Tibial nerve (tissue), 4 donors: ENCODE results near the gene EXOSC3. TPM values are rescaled to one million over a fixed set of nuclear protein-coding genes. Genes with fewer than 3 reads are reported as not detected.
"Not testable (repeated sequence)": the region's sequence is repeated elsewhere in the genome, so short reads cannot be mapped to it uniquely, and the experiment has no call there.

ENCODE experiments used
- DNase-seq, 2 donors: peaks; one replicate each; pipeline ENCODE4 v3.0.0-alpha.2; 2019; ENCODE audit warnings: low spot score in 2 of 2
- H3K27ac ChIP-seq, 4 donors: fragments of 200-600 bp; sonication (generic) in 3 of 4; one replicate each; pipeline ENCODE4 v1.5.1; 2017 to 2019; ENCODE audit warnings: mild to moderate bottlenecking in 1 of 4
- H3K27me3 ChIP-seq, 2 donors: fragments of 200-600 bp; sonication (generic) in 1 of 2; one replicate each; pipeline versions ENCODE4 v1.5.1 to v1.6.0; 2017 to 2019
- H3K36me3 ChIP-seq, 3 donors: fragments of 200-600 bp; sonication (generic); one replicate each; pipeline ENCODE4 v1.5.1; 2018 to 2019
- H3K4me1 ChIP-seq, 4 donors: fragments of 200-600 bp; sonication (generic) in 3 of 4; one replicate each; pipeline ENCODE4 v1.5.1; 2017 to 2019
- H3K4me3 ChIP-seq, 4 donors: fragments of 200-600 bp; sonication (generic) in 3 of 4; one replicate each; pipeline ENCODE4 v1.5.1; 2017 to 2019; ENCODE audit warnings: mild to moderate bottlenecking in 1 of 4, moderate library complexity in 1 of 4
- H3K9me3 ChIP-seq, 4 donors: fragments of 200-600 bp; sonication (generic) in 3 of 4; one replicate each; pipeline ENCODE4 v1.5.1; 2017 to 2019
- EP300 ChIP-seq, 2 donors: sonication (generic); formaldehyde crosslinking; IDR thresholded peaks; one replicate each; pipeline ENCODE4 v1.6.1; 2017; ENCODE audit warnings: antibody characterized with exemption in 2 of 2, mild to moderate bottlenecking in 1 of 2
- POLR2A ChIP-seq, 2 donors: fragments of 450-650 bp; IDR thresholded peaks; one replicate each; pipeline ENCODE4 v1.6.1; 2017; ENCODE audit warnings: antibody characterized with exemption in 2 of 2, mild to moderate bottlenecking in 2 of 2, moderate library complexity in 2 of 2
- WGBS, 2 donors: methylation state at CpG; one replicate each; pipeline ENCODE4 v1.1.5; 2018; 5-methylcytosine and 5-hydroxymethylcytosine counted together
- total RNA-seq, 4 donors: library from RNA; depleted of rRNA; stranded (reverse); fragments of >200 nt; gene quantifications; one replicate each; pipeline ENCODE4 v1.1.0, GENCODE V29; 2016
- TF ChIP-seq, protein P1 (sequence below), 5 experiments: fragments of 200-600 bp in 3 of 5; fragments of 450-650 bp in 2 of 5; sonication (generic) in 3 of 5; IDR thresholded peaks; one replicate each; pipeline ENCODE4 v1.5.1; 2016 to 2019; ENCODE audit warnings: antibody characterized with exemption in 5 of 5, mild to moderate bottlenecking in 3 of 5, moderate library complexity in 2 of 5

Gene EXOSC3
- total RNA-seq, result 10 to 100 TPM; 23.4 to 59.9 (median 39.3) TPM

- Histone ChIP-seq H3K4me3 (peak within 1 kb of the TSS; percentile 63 to 97 (median 88)), H3K27ac (peak within 1 kb of the TSS; percentile 2 to 86 (median 76)), H3K27me3 (peaks cover 0 to 9% of the 10 kb centered on the region in 2 donors), H3K36me3 (peaks cover 0 to 41% (median 4%) of the 10 kb centered on the region in 3 donors), H3K9me3 (no peaks in the 10 kb centered on the region), H3K4me1 (peaks cover 0 to 30% (median 10%) of the 10 kb centered on the region in 4 donors)
- TF ChIP-seq EP300 (IDR thresholded peaks at IDR 0.05) (peak in 1 of 2 donors; percentile 87), POLR2A (IDR thresholded peaks at IDR 0.05) (peak in 1 of 2 donors; percentile 45)
- TF ChIP-seq, protein P1, sequence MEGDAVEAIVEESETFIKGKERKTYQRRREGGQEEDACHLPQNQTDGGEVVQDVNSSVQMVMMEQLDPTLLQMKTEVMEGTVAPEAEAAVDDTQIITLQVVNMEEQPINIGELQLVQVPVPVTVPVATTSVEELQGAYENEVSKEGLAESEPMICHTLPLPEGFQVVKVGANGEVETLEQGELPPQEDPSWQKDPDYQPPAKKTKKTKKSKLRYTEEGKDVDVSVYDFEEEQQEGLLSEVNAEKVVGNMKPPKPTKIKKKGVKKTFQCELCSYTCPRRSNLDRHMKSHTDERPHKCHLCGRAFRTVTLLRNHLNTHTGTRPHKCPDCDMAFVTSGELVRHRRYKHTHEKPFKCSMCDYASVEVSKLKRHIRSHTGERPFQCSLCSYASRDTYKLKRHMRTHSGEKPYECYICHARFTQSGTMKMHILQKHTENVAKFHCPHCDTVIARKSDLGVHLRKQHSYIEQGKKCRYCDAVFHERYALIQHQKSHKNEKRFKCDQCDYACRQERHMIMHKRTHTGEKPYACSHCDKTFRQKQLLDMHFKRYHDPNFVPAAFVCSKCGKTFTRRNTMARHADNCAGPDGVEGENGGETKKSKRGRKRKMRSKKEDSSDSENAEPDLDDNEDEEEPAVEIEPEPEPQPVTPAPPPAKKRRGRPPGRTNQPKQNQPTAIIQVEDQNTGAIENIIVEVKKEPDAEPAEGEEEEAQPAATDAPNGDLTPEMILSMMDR (IDR thresholded peaks at IDR 0.05), result no peak
- WGBS, 2 donors, result 1% methylated on average over 17 to 69 of the region's 73 CpGs
- peak; percentile 71 to 81 for DNase-seq
These were observed at the start of gene EXOSC3 for GRCh38 chr9:37784616-37785483. EXOSC3 (minus strand) TSS chr9:37785064; CDS start chr9:37785044, 20 bp downstream.

GRCh38 chr9:37827483-37828165 is 42.8 kb upstream of the EXOSC3 start:
- no peak for DNase-seq
- H3K4me3 ChIP-seq, result no peak overlapping the region
- H3K4me1 ChIP-seq, result no peaks in the 10 kb centered on the region
- H3K36me3 ChIP-seq, result peaks cover 0 to 61% (median 6%) of the 10 kb centered on the region in 3 donors
- no peak overlapping the region for H3K27ac ChIP-seq
- H3K27me3 ChIP-seq, result no peaks in the 10 kb centered on the region
- H3K9me3 ChIP-seq, result no peaks in the 10 kb centered on the region
- TF ChIP-seq, protein P1 (IDR thresholded peaks at IDR 0.05), result no peak
- TF ChIP-seq EP300 (IDR thresholded peaks at IDR 0.05), result no peak
- TF ChIP-seq POLR2A (IDR thresholded peaks at IDR 0.05), result no peak
- WGBS, 2 donors, result 98% methylated on average over 4 of the region's 4 CpGs

GRCh38 chr9:37825174-37825573 is 40.3 kb upstream of the EXOSC3 start:
- WGBS, 2 donors, result 89 to 94% methylated on average over 2 of the region's 2 CpGs
- H3K4me3 ChIP-seq, H3K27me3 ChIP-seq, H3K27ac ChIP-seq, H3K4me1 ChIP-seq, H3K9me3 ChIP-seq, DNase-seq: not testable (repeated sequence)
- peaks cover 0 to 70% (median 5%) of the 10 kb centered on the region in 3 donors for H3K36me3 ChIP-seq

GRCh38 chr9:37820142-37820541 is 35.3 kb upstream of the EXOSC3 start:
- TF ChIP-seq, protein P1 (IDR thresholded peaks at IDR 0.05), result no peak
- Histone ChIP-seq H3K36me3 (peaks cover 0 to 35% (median 0%) of the 10 kb centered on the region in 3 donors), H3K27me3 (no peaks in the 10 kb centered on the region), H3K27ac (no peak overlapping the region), H3K4me3 (no peak overlapping the region), H3K4me1 (no peaks in the 10 kb centered on the region), H3K9me3 (no peaks in the 10 kb centered on the region)
- 87 to 91% methylated on average over 5 of the region's 5 CpGs for WGBS, 2 donors
- DNase-seq, result no peak

GRCh38 chr9:37818849-37819248 is 34.0 kb upstream of the EXOSC3 start:
- Histone ChIP-seq H3K27ac (no peak overlapping the region), H3K4me1 (no peaks in the 10 kb centered on the region), H3K27me3 (no peaks in the 10 kb centered on the region), H3K4me3 (no peak overlapping the region), H3K9me3 (no peaks in the 10 kb centered on the region), H3K36me3 (peaks cover 0 to 28% (median 0%) of the 10 kb centered on the region in 3 donors)
- TF ChIP-seq EP300 (IDR thresholded peaks at IDR 0.05), result no peak
- TF ChIP-seq POLR2A (IDR thresholded peaks at IDR 0.05), result no peak
- TF ChIP-seq, protein P1 (IDR thresholded peaks at IDR 0.05), result no peak
- DNase-seq, result no peak
- 86 to 95% methylated on average over 2 of the region's 2 CpGs for WGBS, 2 donors
